Myocyte (in vitro differentiated cells): ENCODE results near the gene TMEM26. TPM values are rescaled to one million over a fixed set of nuclear protein-coding genes. Genes with fewer than 3 reads are reported as not detected.

Source experiments
- DNase-seq: peaks from one replicate; pipeline ENCODE4 v3.0.0-alpha.2; 2012; ENCODE audit warnings: low read depth
- total RNA-seq: library from RNA; depleted of rRNA; stranded (reverse); fragments of >200 nt; gene quantifications from 2 replicates; pipeline ENCODE4 v1.2.3, GENCODE V29; 2014

The TMEM26 gene
- total RNA-seq, 1 donor from 2014 or later, result 2.6 TPM

DNA sequence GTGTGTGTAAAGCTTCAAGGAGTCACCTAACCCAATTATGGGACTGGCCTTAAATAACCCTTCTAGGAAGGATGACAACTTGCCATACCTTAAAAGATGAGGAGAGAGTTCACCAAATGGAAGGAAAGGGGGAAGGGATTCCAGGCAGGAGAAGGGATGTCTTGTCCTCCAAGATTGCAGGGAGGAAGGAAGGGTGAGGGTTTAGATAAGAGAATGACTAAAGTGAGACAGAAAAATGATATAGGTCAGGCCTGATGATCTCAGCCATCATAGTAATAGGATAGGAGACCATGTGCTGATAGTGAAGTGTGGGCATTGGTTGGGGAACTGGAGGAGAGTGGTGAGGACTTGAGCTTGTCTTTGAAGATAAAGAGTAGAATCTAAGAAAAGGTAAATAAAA lies 7.7 kb upstream of the TMEM26 start:
- no peak for DNase-seq

DNA sequence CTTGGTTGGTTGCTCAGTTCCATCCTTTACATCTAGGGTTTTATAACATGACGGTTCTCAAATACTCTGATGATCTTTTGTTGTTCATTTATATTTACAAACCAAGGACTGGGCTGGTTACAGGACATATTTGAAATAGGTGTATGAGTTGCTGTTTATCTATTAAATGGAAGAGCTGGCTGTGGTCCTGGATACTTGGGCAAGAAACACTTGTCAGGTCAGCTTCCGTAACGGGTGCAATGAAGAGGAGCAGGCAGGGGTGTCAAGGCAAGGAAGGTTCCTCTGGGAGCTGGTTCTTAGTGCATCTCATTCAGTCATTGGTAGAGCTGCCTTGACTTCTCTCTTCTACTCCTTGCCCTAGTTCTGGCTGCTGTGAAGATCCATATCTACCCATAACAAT lies 4.8 kb upstream of the TMEM26 start:
- no peak for DNase-seq

DNA sequence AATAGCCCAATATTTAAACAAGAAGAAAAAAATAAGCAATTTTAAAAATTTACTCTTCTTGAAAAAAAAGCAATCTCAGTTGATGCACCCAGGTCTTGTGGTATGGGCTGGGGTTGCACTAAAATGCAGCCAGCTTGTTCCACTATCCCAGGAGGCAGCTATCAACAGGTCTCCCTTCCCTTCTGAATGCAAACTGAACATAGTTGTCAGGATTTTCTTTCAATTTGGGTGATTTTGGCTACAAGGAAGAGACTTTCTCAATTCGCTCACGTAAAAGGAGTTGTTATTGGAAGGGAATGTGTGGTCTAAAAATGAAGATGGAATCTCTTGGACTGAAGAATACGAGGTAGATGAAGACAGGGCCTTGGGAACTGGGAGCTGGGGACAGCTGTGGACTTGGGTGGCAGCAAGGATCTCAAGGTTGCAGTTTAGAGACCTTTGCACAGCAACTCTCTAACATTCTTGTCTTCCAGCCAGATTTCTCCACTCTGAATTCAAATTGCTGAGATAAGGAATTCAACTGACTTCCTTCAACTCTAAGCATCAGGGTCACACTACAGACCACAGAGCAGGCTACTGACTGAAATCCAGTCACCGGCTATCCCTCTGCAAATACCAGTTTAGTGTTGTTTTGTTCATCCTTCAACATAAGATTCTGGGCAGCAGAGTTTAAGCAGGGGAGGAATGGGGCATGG lies 3.1 kb upstream of the TMEM26 start:
- DNase-seq, result peak; percentile 22

DNA sequence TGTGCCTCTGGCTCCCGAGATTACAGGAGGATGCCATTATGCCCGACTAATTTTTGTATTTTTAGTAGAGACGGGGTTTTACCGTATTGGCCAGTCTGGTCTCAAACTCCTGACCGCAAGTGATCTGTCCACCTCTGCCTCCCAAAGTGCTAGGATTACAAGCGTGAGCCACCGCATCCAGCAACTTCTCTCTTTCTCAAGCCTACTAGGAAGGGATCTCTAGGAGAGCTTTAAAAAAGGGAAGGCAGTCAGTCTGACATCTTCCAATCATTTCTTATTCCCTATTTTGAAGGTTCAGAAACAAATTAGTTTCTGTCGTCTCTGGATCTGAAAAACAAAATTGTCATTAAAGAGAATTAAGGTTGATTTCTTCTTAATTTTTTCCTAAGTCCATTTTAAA lies 2.5 kb upstream of the TMEM26 start:
- DNase-seq, result no peak

GRCh38 chr10:61454541-61454940 lies 1.4 kb upstream of the TMEM26 start:
- DNase-seq, result no peak

DNA sequence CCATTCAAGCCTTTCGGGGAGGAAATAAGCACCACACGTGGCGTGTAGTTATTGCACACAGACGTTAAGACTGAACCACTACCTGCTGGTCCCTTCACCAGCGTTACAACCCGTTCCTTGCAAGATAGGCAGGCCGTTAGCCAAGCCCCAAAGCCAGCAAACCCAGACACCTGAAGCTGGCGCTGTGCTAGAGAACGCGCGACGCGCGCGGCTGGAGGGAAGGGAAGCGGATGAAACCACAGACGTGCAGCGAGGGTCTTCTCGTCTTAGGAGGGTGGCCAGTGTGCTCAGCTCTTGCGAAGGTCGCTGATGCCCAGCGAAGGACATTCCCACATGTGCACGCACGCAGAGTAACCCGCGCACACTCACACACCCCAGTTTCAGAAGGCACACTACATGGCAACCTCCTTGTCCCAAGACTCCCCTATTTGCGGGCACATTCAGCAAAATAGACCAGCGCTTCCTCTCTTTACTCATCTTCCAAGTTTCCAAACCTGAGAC lies 980 bp downstream of the TMEM26 start:
- no peak for DNase-seq

- DNase-seq, result no peak
These were observed 1.8 kb downstream of the TMEM26 start for GRCh38 chr10:61451357-61451756.

DNA sequence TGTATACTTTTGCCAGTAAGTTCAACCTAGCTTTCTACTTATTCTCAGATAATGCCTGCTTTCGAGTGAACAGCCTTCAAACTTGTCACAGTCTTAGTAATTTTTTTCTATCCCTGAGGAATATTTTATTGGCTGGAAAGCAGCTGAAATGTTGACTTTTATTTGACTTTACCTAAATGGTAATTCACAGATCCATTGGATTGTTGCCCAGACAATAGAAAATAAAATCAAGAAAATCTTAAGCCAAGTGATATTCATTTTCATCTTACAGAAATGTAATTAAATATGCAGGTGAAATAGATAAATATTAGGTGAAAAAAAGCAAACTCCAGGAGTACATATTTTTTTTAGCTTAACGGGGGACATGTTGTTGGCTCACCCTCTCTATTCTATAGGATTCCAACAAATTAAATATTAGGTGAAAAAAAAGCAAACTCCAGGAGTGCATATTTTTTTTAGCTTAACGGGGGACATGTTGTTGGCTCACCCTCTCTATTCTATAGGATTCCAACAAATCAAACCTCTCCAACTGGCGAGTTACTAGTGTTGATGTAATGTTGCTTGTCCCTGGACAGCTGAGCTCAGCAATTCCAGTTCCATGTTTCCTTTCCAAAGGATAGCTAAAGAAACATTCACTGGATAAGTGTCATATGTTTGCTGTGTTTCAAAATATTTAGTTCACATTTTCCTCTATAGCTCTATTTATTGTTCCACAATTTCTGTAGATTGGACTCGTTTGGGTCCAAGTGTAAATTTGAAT lies 4.2 kb downstream of the TMEM26 start:
- no peak for DNase-seq

DNA sequence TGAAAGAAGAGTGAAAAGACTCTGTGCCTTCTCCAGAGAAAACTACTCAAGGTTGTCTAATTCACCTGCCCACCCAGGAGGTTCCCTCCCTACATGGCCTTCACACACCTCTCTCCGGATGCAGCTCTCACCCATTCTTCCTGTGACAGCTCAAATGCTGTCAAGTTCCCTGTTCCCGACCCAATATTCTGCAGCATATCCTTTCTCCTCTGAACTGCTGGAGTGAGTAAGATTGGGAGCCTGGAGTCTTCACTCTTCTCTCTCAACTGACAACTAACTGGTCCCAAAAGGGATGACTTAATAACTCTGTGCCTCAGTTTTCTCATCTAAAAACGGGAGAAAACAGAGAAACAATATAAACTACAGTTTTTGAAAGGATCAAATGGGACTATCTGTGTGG lies 5.1 kb downstream of the TMEM26 start:
- DNase-seq, result no peak

DNA sequence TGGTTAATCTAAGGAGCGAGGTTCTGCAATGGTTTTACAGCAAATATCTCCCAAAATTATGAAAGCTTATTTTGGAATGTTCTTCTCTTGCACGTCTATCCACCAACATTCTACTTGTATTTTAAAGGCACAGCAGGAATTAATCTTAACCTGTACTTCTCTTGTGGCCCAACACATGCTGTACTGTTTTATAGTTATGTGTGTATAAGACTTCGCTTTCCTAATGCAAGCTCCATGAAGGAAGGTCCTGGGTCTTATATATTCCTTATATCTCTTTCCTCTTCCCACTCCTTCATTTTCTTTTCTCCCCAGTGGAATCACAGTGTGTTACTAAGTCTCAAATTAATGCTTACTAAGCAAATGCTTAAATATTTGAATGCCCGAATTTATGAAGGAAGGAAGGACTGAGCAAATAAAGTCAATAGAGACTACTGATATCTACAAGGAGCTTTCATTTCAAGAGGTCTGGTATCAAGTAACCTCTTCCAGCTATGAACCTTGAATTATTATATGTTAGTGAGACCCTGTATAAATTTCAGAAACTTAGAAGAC lies 14.0 kb downstream of the TMEM26 start:
- no peak for DNase-seq

DNA sequence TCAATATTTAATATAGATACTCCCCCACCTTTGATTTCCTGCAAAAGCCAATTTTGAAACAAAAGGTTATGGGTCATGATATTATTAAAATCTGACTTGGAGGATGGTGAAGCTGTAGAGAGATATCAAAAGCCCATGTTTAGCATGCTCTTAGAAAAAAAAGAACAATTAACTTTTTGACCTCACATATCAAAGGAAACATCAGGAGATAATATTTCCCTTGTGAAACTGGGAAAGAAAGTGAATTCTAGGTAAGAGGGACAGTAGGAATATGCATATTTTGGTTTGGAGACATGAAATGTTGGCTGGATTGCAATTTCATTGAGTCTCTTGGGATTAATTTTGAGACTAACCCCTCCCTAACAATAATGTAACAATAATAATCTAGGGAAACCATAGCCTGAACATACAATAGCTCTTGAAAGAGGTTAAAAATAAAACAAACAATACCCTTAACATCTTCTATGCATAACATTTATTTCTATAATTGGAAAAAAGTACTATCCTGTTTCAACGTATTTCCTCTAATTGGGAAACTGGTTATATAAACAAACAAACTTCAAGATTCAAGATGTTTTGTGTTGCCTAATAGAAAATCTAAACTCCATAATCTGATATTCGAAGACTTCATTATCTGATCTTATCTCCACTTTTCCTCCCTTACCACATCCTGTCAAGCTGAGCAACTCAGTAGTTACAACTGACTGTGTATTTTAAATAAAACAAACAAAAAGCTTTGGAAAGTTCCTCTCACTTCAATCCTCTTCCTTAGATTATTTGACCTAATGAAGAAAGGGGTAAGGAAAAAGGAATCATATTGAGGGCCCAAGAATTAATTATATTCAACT lies 14.8 kb downstream of the TMEM26 start:
- DNase-seq, result no peak

GRCh38 chr10:61423178-61423577 lies 30.0 kb downstream of the TMEM26 start:
- no peak for DNase-seq

GRCh38 chr10:61417661-61418060 lies 35.5 kb downstream of the TMEM26 start:
- DNase-seq, result no peak

- no peak for DNase-seq
These were observed 37.4 kb downstream of the TMEM26 start for GRCh38 chr10:61415824-61416223.

DNA sequence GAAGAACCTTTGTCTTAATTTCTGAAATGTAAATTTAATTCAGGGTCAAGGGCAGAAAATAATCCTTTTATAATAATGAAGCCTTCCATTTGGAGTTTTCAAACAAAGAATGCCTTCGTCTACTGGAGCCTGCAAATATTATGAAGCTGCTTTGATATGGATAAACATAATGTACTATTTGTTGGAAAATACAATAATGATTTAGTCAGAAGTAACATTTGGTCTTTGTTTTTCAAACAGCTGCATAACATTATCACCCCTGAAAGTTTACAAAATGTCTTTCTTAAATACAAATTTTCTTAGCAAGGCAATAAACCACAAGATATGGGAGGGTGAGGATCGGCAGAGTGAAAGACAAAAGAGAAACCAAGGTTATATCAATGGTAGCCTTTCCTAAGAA lies 41.5 kb downstream of the TMEM26 start:
- no peak for DNase-seq

DNA sequence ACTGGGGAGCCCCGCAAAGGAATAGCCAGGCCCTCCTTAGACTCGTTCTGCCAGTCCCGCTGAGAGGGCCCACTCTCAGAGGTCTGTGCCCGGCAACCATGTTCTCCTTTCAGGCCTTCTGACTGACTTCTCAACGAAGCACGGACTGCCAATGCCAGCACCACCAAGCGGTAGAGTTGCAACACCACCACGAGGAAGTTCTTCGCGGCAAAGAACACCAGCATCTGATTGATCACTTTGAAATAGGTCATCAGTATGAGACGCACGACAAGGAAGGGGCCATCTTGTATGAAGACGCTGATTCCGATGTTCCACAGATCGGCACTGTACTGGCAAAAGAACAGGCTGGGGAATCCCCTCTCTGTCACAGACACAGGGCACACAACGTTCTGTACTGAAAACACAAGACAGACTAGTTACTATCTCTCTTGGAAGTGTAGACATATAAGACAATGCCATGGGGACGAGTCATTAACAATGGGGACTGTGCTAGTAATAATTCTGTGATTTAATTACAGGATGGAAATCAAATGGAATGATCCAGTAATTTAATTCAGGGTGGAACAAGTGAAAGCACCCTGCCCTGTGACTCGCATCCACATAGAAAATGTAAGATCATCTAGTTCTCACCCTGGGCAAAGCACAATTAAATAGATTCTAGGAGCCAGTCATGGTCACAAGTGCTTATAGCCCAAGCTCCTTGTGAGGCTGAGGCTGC lies 42.7 kb downstream of the TMEM26 start:
- no peak for DNase-seq

GRCh38 chr10:61409157-61409556 lies 44.0 kb downstream of the TMEM26 start:
- DNase-seq, result no peak

- peak; percentile 22 for DNase-seq
These were observed 45.1 kb downstream of the TMEM26 start for GRCh38 chr10:61408105-61408504.

DNA sequence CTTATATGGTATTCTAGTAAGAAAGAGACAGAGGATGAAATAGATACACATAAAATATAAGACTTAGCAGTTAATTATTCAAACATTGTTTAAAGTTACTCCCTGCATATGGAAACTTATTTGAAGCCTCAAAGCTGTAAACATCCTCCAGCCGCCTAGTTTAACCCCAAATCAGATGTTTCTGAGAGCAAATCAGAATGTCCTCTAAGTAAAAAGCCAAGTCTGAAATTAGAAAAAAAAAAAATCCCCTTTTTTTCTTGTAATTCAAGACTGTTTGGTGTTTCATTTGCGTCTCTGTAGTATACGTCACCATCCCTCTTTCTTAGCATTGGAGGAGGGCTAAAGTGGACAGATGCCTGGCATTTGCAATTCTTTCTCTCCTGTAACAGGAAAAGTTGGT lies 46.4 kb downstream of the TMEM26 start:
- no peak for DNase-seq

DNA sequence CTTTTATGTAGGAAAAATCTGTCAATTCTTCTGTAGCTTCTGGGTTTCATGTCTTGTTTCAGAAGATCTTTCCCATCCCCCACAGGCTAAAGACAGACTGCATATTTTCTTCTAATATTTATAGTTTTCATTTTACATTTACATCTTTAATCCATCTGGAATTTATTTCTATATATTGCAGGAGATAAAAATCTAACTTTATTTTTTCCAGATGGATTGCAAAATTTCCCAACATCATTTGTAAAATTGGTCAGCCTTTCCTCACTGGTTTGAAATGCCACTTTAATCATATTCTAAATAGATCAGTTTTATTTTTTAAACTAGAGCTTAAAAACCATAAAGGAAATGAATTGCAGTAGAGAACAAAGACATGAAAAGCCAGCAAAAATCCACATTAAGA lies 46.9 kb downstream of the TMEM26 start:
- DNase-seq, result no peak

DNA sequence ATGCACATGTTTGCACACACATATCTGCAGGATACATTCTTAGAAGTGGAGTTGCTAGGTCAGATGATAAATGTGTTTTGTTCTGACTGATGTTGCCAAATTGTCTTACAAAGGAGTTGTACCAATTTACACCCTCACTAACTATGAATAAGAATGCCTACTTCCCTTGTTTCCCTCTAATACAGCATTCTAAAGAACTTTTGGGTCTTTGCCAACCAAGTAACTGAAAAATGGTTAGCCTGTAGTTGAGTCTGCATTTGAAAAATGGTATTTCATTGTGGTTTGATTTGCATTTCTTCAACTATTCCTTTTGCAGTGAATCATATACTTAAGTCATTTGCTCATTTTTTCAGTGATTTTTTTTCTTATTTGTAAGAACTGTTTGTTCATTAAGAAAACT lies 48.4 kb downstream of the TMEM26 start:
- peak; percentile 39 for DNase-seq
